HUES6 (cell line): ENCODE data around the gene ERP27.

ENCODE experiments used
- H3K27ac ChIP-seq: 2 replicates; pipeline ENCODE4 v1.7.0; 2013; ENCODE audit warnings: low read depth, mild to moderate bottlenecking, low read length, inconsistent platforms
- H3K27me3 ChIP-seq: 2 replicates; pipeline ENCODE4 v1.6.1; 2013; ENCODE audit warnings: low read length; ENCODE audit not compliant: control insufficient read depth, insufficient read depth
- H3K36me3 ChIP-seq: 2 replicates; pipeline ENCODE4 v1.6.1; 2013; ENCODE audit warnings: low read length; ENCODE audit not compliant: control insufficient read depth, insufficient read depth
- H3K4me1 ChIP-seq: 2 replicates; pipeline ENCODE4 v1.6.1; 2013; ENCODE audit warnings: low read length; ENCODE audit not compliant: control insufficient read depth, insufficient read depth
- H3K4me3 ChIP-seq: 2 replicates; pipeline ENCODE4 v1.5.1; 2013; ENCODE audit warnings: low read depth, low read length
- H3K9ac ChIP-seq: one replicate; pipeline ENCODE4 v1.6.1; 2013; ENCODE audit warnings: mild to moderate bottlenecking, low read length
- H3K9me3 ChIP-seq: 2 replicates; pipeline ENCODE4 v1.6.1; 2013; ENCODE audit warnings: low read depth, low read length; ENCODE audit not compliant: control insufficient read depth, insufficient read depth

Gene ERP27

GRCh38 chr12:14972816-14973215 lies 34.5 kb upstream of the ERP27 start, which contains the start of gene PDE6H:
TSS of gene PDE6H (plus strand) at chr12:14973042. CDS start at chr12:14978013, 4,971 bp downstream.
- Histone ChIP-seq H3K4me1 (no peaks in the 10 kb centered on the region), H3K27me3 (no peaks in the 10 kb centered on the region), H3K27ac (no peak within 1 kb of the TSS), H3K36me3 (no peaks in the 10 kb centered on the region), H3K9me3 (no peaks in the 10 kb centered on the region), H3K4me3 (no peak within 1 kb of the TSS), H3K9ac (no peak within 1 kb of the TSS)

GRCh38 chr12:14970473-14970872 lies 32.1 kb upstream of the ERP27 start:
- H3K9me3 ChIP-seq: no peaks in the 10 kb centered on the region
- no peak overlapping the region for H3K4me3 ChIP-seq
- H3K4me1 ChIP-seq: no peaks in the 10 kb centered on the region
- H3K27ac ChIP-seq: no peak overlapping the region
- H3K36me3 ChIP-seq: no peaks in the 10 kb centered on the region
- no peaks in the 10 kb centered on the region for H3K27me3 ChIP-seq
- no peak overlapping the region for H3K9ac ChIP-seq

- no peaks in the 10 kb centered on the region for H3K36me3 ChIP-seq
- no peak overlapping the region for H3K9ac ChIP-seq
- no peak overlapping the region for H3K27ac ChIP-seq
- no peaks in the 10 kb centered on the region for H3K4me1 ChIP-seq
- H3K4me3 ChIP-seq: no peak overlapping the region
- H3K27me3 ChIP-seq: no peaks in the 10 kb centered on the region
- H3K9me3 ChIP-seq: no peaks in the 10 kb centered on the region
Measured at GRCh38 chr12:14968478-14968877, 30.1 kb upstream of the ERP27 start.

GRCh38 chr12:14965221-14965620 lies 26.9 kb upstream of the ERP27 start:
- Histone ChIP-seq H3K27me3 (no peaks in the 10 kb centered on the region), H3K27ac (no peak overlapping the region), H3K9me3 (no peaks in the 10 kb centered on the region), H3K9ac (no peak overlapping the region), H3K4me3 (no peak overlapping the region), H3K4me1 (0 out of 2 replicates have a peak, but pooled peaks cover 7% of the 10 kb centered on the region), H3K36me3 (no peaks in the 10 kb centered on the region)

- H3K27ac ChIP-seq: no peak overlapping the region
- H3K4me1 ChIP-seq: 0 out of 2 replicates have a peak, but pooled peaks cover 7% of the 10 kb centered on the region
Measured at GRCh38 chr12:14964406-14964805, 26.1 kb upstream of the ERP27 start.

GRCh38 chr12:14963520-14963919 lies 25.2 kb upstream of the ERP27 start:
- Histone ChIP-seq H3K9ac (no peak overlapping the region), H3K27ac (no peak overlapping the region)

More at GRCh38 chr12:14964406-14964805, 26.1 kb upstream of the ERP27 start:
- no peaks in the 10 kb centered on the region for H3K27me3 ChIP-seq
- no peaks in the 10 kb centered on the region for H3K9me3 ChIP-seq
- H3K9ac ChIP-seq: no peak overlapping the region
- no peaks in the 10 kb centered on the region for H3K36me3 ChIP-seq
- H3K4me3 ChIP-seq: no peak overlapping the region

GRCh38 chr12:14962797-14963196 lies 24.5 kb upstream of the ERP27 start:
- no peak overlapping the region for H3K27ac ChIP-seq
- H3K27me3 ChIP-seq: no peaks in the 10 kb centered on the region
- no peaks in the 10 kb centered on the region for H3K9me3 ChIP-seq
- H3K4me1 ChIP-seq: 0 out of 2 replicates have a peak, but pooled peaks cover 7% of the 10 kb centered on the region
- no peak overlapping the region for H3K9ac ChIP-seq
- no peak overlapping the region for H3K4me3 ChIP-seq
- H3K36me3 ChIP-seq: no peaks in the 10 kb centered on the region

More at GRCh38 chr12:14963520-14963919, 25.2 kb upstream of the ERP27 start:
- Histone ChIP-seq H3K36me3 (no peaks in the 10 kb centered on the region), H3K9me3 (no peaks in the 10 kb centered on the region), H3K4me1 (0 out of 2 replicates have a peak, but pooled peaks cover 7% of the 10 kb centered on the region), H3K4me3 (no peak overlapping the region), H3K27me3 (no peaks in the 10 kb centered on the region)

GRCh38 chr12:14962153-14962539 lies 23.8 kb upstream of the ERP27 start:
- H3K9ac ChIP-seq: no peak overlapping the region

GRCh38 chr12:14961466-14962152 lies 23.3 kb upstream of the ERP27 start, which contains the start of gene ARHGDIB:
TSS of gene ARHGDIB (minus strand) at chr12:14961601. CDS start at chr12:14950712, 10,889 bp downstream.
- no peak within 1 kb of the TSS for H3K27ac ChIP-seq
- H3K9me3 ChIP-seq: no peaks in the 10 kb centered on the region
- H3K36me3 ChIP-seq: no peaks in the 10 kb centered on the region
- no peak within 1 kb of the TSS for H3K4me3 ChIP-seq
- no peaks in the 10 kb centered on the region for H3K27me3 ChIP-seq
- no peak within 1 kb of the TSS for H3K9ac ChIP-seq
- H3K4me1 ChIP-seq: 0 out of 2 replicates have a peak, but pooled peaks cover 7% of the 10 kb centered on the region

More at GRCh38 chr12:14962153-14962539, 23.8 kb upstream of the ERP27 start:
- H3K4me1 ChIP-seq: 0 out of 2 replicates have a peak, but pooled peaks cover 7% of the 10 kb centered on the region
- no peak overlapping the region for H3K27ac ChIP-seq
- no peaks in the 10 kb centered on the region for H3K9me3 ChIP-seq
- no peaks in the 10 kb centered on the region for H3K27me3 ChIP-seq
- no peaks in the 10 kb centered on the region for H3K36me3 ChIP-seq
- no peak overlapping the region for H3K4me3 ChIP-seq

GRCh38 chr12:14960548-14961465 lies 22.5 kb upstream of the ERP27 start:
- no peak overlapping the region for H3K4me3 ChIP-seq
- H3K36me3 ChIP-seq: no peaks in the 10 kb centered on the region
- no peaks in the 10 kb centered on the region for H3K27me3 ChIP-seq
- H3K4me1 ChIP-seq: 0 out of 2 replicates have a peak, but pooled peaks cover 10% of the 10 kb centered on the region
- H3K9ac ChIP-seq: no peak overlapping the region
- H3K27ac ChIP-seq: no peak overlapping the region
- no peaks in the 10 kb centered on the region for H3K9me3 ChIP-seq
